ENCODE results near the gene ILKAP.

Gene ILKAP

DNA sequence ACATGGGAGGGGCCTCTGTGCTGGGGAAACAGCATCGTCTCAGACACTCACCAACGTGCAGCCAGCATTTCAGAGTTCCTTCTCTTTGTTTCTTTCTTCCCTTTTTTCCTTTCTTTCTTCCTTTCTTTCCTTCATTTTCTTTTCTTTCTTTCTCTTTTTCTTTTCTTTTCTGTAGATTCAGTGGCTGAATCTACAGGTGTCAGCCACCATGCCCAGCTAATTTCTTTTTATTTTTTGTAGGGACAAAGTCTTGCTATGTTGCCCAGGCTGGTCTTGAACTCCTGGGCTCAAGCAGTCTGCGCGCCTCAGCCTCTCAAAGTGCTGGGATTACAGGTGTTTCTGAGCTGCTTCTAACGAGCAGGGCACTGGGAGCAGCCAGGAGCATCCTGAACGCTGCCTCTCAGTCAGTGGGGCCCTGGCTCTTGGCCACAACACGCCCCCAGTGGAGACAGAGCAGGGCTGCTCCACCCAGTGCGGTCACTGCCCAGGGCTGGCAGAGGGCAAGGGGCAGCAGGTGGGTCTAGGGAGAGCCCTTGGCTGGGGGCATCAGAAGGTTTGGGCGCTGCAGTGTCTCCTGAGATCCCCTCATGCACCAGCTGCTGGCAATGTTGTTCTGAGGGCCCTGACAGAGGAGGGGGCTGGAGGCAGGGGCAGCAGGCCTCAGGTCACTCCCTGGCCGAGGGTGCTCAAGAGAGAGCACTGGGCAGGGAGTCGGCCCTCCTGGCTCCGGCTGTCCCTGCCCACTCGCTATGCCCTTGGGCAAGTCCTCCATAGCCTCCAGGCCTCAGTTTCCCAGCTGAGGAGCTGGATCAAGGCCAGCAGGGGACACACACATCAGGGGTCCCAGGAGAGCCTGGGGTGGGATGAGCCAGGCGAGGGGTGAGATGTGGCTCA, 69.7 kb downstream of the ILKAP start:
- no peak for DNase-seq

DNA sequence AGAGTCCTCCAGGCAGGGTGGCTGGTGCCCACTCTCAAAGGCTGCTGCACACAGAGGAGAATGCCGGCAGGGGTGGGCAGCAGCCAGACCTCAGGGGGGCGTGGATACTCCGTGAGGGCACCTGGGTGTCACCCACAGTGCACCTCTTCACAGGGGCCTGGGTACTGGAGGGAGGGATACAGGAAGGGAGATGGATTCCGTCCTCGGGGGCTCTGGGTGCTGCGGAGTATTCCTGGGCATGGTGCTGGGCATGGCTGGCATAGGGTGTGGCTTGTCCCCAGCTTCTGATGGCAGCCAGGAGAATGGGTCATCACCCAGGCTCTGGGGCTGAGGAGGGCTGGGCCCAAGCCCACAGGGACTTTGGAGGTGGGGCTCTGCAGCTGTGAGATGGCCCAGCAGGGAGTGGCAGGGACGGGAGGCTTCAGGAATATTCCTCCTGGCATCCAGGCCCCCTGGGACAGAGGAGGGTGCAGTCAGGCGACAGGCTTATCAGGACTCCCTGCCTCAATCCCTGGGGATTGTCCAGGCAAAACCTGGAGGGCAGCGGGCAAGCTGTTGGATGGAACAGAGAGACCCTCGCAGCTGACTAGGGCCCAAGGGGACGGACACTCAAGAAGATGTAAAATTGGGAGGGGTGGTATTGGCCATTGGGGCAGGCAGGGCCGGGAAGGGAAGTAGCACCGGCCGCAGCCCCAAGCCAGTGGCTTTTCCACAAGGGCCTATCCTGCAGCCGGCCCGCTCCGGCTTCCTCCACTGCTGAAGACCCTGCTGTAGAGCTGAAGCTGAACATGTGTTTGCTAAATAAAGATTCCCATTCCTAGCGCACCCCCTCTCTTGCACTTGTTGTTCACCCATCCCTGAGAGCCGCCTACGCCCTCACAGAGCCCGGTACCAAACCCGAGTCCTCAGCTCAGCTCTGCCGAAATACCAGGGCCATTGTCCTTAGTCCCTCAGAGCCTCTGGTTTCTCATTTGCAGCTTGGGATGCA, 70.7 kb downstream of the ILKAP start:
- no peak for DNase-seq

DNA sequence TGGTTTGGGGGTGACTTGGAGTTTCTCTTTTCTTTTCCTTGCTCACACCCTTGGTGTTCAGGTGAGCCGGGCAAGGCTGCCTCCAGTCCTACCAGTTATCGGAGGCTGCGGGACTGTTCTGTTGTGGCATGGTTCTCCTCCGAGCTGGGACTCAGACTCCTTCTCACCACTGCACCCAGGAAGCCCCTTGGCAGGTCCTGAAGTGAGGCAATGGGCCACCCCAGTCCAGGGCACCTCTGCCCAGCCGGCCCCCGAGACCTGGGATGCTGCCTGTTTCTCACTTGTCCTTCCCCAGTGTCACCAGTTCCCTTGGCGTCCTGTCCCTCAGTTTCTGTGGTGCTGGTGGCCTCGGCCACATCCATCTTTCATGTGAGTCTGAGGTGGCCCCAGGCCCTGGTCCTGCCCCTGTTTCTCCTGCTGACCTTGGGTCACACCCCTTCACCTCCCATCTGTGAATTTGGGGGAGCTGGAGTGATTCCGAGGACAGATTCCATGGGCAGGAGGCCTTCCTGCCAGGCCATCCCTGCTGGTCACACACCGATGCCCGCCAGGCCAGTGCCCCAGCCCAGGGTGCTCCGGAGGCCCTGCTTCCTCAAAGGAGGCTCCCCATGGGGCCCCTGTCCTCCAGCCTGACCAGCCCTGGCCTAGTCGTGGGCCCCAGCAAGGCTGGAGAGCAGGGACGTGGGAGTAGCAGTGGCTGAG, 71.6 kb downstream of the ILKAP start:
- no peak for DNase-seq

GRCh38 chr2:238130696-238131628, 72.5 kb downstream of the ILKAP start:
- DNase-seq, result no peak

DNA sequence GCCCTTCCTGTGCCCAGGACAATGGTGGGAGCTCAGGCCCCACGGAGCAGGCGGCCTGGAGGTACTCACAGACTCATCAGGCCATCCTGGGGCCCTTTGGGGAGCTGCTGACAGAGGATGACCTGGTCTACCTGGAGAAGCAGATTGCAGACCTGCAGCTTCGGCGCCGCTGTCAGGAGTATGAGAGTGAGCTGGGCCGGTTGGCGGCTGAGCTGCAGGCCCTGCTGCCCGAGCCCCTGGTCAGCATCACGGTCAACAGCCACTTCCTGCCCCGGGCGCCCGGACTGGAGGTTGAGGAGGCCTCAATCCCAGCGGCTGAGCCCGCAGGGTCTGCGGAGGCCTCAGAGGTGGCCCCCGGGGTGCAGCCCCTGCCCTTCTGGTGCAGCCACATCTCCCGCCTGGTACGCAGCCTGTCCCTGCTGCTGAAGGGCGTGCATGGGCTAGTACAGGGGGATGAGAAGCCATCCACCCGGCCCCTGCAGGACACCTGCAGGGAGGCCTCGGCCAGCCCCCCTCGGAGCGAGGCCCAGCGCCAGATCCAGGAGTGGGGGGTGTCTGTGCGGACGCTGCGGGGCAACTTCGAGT, 73.3 kb downstream of the ILKAP start:
- no peak for DNase-seq

DNA sequence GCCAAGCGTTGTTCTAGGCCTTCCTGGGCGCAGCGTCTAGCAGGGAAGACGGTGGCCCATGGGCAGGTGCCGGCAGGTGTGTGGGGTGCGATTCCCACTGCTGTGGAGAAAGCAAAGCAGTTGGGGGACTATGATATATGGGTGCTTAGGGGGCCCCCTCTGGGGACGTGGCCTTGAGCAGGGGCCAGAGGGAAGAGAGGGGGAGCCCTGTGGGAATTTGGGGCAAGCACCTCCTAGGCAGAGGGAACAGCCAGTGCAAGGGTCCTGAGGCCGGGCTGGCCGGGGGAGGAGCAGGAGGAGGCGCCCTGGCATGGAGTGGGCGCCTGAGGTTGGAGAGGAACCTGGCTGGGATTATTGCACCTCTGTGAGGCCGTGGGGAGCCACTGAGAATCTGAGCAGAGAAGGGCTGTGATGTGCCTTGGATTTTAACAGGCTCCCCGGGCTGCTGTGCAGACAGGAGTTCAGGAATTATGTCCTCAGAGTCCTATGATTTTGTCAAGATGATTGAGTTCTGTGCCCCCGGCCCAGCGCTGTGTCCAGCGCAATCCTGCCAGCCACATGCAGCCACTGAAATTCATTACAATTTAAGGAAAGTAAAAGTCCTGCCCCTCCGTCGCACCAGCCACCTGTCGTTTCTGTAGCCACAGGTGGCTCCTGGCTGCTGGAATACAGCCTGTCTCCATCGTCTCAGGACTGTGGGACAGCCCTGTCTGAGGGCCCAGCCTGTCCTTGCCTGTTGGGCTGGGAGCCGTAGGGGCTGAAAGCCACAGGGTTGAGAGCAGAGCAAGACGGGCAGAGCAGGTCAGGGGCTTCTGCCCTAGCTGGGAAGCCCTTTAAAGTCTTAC, 74.1 kb downstream of the ILKAP start:
- DNase-seq, result no peak

GRCh38 chr2:238128534-238129001, 74.9 kb downstream of the ILKAP start:
- DNase-seq, result no peak

DNA sequence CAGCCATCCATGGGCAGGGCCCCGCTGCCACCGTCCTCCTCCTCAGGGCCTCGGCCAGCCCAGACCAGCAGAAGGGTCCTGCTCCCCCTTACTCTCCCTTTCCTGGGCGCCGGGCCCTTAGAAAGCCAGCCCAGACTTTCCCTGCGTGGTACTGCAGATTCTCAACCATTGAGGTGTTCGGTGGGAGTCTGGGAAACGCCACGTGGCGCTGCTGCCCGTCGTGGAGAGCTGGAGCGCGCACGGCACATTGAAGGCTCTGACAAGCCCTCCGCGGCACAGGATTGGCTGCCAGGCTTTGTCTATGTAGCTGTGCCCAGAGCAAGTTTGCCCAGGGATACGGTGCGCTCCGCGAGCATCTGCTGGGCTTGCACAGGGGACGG, 75.4 kb downstream of the ILKAP start:
- DNase-seq, result no peak

- DNase-seq, result no peak
Observed at GRCh38 chr2:238127165-238128060, 76.1 kb downstream of the ILKAP start.

DNA sequence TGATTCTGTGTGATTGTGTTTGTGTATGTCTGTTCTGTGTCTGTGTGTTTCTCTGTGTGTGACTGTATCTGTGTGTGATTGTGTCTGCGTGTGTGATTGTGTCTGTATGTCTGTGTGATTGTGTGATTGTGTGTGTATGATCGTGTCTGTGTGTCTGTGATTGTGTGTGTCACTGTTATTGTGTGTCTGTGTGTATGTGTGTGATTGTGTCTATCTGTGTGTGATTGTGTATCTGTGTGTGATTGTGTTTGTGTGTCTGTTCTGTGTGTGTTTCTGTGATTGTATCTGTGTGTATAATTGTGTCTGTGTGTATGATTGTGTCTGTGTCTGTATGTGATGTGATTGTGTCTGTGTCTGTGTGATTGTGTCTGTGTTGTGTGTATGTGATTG, 76.7 kb downstream of the ILKAP start:
- DNase-seq, result no peak

GRCh38 chr2:238126338-238126737, 77.2 kb downstream of the ILKAP start:
- DNase-seq, result no peak

GRCh38 chr2:238125127-238125885, 78.2 kb downstream of the ILKAP start:
- DNase-seq, result no peak

DNA sequence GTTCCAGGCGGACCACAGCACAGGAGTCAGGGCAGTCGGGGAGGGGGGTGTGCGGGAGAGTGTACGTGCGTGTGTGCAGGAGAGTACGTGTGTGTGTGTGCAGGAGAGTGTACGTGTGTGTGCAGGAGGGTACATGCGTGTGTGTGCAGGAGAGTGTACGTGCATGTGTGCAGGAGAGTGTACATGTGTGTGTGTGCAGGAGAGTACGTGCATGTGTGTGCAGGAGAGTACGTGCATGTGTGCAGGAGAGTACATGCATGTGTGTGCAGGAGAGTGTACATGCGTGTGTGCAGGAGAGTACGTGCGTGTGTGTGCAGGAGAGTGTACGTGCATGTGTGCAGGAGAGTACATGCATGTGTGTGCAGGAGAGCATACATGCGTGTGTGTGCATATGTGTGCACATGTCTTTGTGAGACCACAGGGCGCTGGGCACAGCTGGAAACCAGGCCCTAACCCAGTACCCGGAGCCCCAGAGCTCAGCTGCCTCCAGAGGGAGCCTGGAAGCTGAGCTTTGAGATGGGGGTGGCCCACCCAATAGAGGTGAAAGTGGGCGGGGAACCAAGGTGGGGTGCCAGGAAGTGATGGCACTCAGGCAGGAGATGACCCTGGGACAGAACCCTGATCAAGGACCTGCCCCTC, 78.9 kb downstream of the ILKAP start:
- no peak for DNase-seq

GRCh38 chr2:238123991-238124470, 79.5 kb downstream of the ILKAP start:
- DNase-seq, result no peak

GRCh38 chr2:238123218-238123971, 80.1 kb downstream of the ILKAP start:
- no peak for DNase-seq

- no peak for DNase-seq
Observed at GRCh38 chr2:238122287-238123217, 80.9 kb downstream of the ILKAP start.

Data from activated CD4-positive, alpha-beta T cell treated with anti-CD3 and anti-CD28 coated beads, Interleukin-2, amount 50 U/mL, for 4 hours (primary cell).